NCI-H146 treated with DMSO at 0.1 percent for 48 hours (cell line): ENCODE measurements around the gene PRKD1.
"Not testable (repeated sequence)": the region's sequence is repeated elsewhere in the genome, so short reads cannot be mapped to it uniquely, and the experiment has no call there.

Experiments used
- DNase-seq: peaks from one replicate; lab custom pipeline; 2025; ENCODE audit not compliant: unreplicated experiment; lab: John Stamatoyannopoulos, UW

PRKD1 gene

DNA sequence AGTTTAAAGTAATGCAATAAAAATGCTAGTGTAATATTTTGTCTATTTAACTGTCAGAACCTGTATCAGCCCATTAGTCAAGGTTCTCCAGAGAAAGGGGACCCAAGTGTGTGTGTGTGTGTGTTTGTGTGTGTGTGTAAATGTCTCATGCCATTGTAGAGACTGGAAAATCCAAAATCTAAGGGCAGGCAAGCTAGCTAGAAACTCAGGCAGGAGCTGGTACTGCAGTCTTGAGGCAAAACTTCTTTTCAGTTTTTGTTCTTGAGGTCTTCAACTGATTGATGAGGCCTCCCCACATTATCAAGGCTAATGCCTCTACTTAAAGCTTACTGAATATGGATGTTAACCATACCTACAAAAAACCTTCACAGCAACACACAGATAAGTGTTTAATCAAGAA, 126.7 kb downstream of the PRKD1 start:
- DNase-seq, result no peak

DNA sequence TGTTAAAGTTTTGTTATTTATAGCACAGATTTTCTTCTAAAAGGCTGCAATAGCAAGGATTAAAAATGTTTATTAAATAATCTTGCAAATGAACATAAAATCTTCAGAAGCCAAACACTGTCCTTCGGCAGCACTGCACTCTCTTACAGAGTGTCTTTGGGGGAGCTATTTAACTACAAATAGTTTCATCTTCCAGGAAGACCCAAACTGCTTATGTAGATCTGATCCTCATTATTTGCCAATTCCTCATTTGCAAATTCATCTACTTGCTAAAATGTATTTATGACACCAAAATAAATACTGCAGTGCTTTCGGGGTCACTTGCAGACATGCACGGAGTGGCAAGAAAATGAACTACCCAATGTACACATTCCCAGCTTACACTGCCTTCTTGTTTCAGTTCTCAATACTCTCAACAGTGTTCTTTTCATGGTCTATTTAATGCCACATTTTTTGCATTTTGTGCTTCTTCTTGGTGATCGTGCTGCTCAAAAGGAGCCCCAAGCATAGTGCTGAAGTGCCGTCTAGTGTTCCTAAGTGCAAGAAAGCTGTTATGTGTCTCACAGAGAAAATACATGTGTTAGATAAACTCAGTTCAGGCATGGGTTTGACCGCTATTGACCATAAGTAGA, 128.1 kb downstream of the PRKD1 start:
- DNase-seq, result no peak

DNA sequence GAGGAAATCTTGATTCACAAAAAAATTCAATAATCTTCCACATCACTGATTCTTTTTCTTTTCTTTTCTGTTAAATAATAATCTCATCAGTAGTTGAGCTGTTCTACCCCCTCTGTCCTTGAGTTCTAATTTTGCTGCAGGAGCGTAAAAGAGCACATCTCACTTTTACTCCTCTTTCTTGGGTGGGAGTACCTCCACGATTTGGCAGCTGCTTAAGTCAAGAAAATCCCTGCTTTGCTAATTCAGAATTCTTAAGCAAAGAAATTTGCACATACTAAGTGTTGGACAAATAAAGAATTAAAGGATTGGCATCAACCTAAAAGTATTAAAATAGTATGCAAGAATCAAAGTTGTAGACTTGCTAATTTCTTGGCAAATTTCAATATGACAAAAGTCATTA, 128.8 kb downstream of the PRKD1 start:
- DNase-seq, result no peak

GRCh38 chr14:29798108-29798663, 129.5 kb downstream of the PRKD1 start:
- DNase-seq, result no peak

DNA sequence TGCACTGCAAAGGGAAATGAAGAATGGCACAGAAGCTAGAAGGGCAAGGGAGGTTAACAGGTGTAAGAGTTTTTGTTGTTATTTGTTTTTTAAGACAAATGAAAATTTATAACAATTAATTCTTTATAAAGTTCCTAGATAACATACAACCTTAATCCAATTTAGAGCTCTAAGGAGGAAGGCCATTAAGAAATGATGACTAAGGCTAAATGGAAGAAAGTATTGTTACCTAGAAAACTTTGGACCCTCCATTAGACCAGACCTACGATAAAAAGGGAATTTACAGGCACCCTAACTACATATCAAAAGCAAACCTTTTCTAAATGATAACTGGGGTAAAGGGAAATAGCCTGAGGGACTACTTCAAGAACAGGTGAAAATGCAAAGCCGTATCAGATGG, 130.8 kb downstream of the PRKD1 start:
- DNase-seq, result no peak

DNA sequence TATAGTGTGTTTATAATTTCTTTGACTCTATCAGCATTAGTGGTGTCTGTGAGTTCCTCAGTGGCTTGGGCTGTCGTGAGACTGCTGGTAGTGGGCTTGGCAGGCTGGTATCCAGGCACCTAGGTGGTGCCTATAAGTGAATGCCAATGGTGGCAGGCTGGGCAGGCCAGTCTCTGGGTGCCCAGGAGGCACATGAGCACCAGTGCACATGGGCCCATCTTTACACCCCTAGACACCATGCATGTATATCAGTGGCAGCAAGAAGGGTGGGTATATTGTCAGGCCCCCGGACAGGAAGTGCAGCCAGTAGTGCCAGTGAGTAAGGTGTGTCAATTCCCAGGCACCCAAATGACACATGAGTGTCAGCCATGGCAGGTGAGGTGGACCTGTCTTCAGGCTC, 138.2 kb downstream of the PRKD1 start:
- DNase-seq, result no peak

DNA sequence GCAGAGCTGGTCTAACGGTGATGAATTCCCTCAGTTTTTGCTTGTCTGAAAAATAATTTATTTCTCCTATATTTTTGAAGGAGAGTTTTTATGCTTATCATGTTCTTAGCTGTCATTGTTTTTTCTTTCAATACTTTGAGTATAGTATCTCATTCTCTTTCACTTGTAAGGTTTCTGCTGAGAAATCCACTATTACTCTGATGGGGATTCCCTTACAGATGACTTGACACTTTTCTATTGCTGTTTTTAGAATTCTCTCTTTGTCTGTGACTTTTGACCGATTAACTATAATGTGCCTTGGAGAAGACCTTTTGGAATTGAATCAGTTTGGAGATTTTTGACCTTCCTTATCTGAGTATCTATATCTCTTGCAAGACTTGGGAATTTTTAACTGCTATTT, 139.6 kb downstream of the PRKD1 start:
- no peak for DNase-seq

DNA sequence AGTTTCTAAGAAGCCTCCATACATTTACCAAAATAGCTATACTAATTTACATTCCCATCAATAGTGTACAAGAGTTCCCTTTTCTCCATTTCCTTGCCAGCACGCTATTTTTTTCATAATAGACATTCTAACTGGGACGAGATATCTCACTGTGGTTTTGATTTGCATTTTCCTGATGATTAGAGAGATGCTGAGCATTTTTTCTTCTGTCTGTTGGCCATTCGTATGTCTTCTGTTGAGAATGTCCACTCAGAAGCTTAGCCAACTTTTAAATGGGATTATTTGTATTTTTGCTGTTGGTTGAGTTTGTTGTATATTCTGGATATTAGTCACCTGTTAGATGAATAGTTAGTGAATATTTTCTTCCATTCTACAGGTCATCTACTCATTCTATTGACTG, 144.1 kb downstream of the PRKD1 start:
- DNase-seq, result no peak

DNA sequence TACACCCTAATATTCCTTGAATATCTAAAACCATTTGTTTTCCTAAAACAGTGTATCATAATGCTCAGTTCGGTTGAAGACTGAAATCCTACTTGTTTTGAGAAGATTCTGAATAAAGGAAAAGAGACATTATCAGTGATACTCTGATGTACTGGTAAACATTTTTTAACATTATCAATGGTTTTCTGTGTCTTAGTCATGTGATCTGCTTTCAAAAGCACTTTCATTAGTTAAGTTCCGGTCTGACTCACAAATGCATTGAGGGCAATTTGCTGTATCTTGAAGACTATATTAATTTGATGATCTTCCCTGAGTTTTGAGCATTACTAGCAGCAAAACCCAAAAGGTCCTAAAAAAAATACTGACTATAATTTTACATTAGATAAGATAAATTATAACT, 145.6 kb downstream of the PRKD1 start:
- no peak for DNase-seq

DNA sequence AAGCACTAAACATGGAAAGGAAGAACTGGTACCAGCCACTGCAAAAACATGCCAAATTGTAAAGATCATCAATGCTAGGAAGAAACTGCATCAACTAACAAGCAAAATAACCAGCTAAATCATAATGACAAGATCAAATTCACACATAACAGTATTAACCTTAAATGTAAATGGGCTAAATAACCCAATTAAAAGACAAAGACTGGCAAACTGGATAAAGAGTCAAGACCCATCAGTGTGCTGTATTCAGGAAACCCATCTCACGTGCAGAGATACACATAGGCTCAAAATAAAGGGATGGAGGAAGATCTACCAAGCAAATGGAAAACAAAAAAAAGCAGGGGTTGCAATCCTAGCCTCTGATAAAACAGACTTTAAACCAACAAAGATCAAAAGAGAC, 150.5 kb downstream of the PRKD1 start:
- DNase-seq, result not testable (repeated sequence)

GRCh38 chr14:29773990-29774389, 153.7 kb downstream of the PRKD1 start:
- peak; percentile 79 for DNase-seq

DNA sequence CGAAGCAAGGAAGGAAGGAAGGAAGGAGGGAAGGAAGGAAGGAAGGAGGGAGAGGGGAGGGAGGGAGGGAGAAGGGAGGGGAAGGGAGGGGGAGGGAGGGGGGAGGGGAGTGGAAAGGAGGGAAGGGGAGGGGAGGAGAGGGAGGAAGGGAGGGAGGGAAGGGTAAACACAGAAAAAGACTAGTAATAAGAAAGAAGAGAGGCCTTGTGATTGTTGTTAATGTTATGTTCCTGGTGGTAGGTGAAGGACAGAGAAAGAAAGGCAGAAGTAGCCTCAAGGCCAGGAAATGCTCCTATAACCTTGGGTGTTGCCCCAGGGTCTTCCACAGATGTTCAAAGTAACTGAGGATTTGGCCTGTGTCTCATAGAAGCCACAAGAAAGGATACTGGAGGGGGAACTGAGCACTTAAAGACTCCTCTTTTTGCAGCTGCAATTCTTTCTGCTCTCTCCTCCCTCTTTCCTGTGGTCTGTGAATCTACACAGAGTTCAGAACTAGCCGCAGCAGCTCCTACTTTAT, 164.2 kb downstream of the PRKD1 start:
- DNase-seq, result no peak

GRCh38 chr14:29759521-29760340, 167.9 kb downstream of the PRKD1 start:
- no peak for DNase-seq

DNA sequence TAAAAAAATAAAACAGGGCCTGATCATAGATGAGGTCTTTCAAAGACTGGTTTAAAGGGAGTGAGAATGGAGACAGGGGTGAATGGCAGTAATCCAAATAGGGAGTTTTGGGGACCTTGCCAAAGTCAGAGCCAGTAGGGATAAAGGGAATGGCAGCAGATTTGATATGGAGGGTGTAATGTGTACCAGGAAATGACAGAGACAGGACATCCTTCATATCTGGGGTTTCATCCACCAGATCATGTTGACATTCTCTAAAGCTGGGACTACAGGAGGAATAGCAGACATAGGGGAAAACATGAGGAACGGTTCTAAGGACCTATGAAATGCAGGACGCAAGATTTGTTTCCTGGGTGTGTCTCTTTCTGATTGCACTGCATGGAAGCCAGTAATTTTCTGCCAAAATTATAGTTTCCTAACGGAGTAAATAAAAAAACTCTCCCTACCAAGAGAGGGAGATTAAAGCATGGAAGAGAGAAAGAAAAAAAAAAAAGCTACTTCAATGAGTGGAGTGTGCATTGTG, 169.9 kb downstream of the PRKD1 start:
- DNase-seq, result no peak

DNA sequence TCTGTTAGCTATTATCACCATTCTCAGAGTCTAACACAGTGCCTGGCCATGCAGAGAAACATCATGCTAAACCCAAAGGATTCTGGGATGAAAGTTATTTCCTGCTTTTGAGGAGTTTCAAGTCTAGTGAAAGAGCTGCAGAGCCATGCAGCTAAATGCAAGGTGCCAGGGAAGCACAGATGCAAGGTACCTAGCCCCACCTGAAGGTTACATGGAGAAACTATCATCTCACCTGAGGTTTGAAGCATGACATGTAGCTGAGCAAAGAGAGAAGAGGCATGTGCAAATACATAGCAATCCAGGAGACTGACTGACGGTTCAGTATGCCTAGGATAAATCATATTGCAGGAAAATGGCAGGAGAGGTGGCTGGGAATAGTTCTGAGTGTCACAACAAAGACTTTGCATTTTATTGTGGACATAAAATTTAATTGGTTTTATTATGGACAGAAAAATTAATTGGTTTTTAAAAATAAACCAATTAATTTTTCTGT, 170.4 kb downstream of the PRKD1 start:
- no peak for DNase-seq

DNA sequence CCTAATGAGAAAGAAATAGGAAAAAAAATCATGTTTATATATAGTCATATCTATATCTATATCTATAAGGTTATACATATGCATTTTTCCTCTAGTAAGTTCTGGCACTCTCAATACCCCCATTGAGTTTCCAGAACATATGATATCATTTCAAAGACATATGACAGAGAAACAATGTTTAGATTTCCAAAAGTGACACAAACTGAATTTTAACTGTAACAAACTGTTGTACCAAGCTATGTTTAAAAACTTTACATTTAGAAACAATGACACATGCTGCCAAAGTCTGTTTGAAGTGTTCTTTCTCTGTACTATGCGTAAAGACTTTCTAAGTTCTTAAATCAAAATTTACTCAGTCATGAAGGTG, 171.6 kb downstream of the PRKD1 start:
- DNase-seq, result no peak

- DNase-seq, result peak; percentile 56
Measured at GRCh38 chr14:29755311-29756018, 172.2 kb downstream of the PRKD1 start.

DNA sequence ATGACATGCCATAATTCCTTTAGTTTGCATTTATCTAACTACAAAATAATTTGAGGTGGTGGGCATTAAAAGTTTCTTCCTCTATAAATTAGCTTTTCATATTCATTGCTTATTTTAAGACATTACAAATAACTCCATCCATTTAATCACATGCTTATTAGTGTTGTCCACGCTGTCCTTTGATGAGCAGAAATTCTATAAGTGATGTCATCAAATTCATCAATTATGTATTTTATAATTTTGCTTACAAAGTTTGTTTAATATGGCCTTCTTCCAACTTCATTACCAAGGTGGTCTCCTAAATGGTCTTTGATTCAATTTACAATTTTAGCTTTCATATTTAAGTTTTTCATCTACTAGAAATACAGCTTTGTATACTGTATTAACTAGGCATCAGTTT, 173.5 kb downstream of the PRKD1 start:
- no peak for DNase-seq

DNA sequence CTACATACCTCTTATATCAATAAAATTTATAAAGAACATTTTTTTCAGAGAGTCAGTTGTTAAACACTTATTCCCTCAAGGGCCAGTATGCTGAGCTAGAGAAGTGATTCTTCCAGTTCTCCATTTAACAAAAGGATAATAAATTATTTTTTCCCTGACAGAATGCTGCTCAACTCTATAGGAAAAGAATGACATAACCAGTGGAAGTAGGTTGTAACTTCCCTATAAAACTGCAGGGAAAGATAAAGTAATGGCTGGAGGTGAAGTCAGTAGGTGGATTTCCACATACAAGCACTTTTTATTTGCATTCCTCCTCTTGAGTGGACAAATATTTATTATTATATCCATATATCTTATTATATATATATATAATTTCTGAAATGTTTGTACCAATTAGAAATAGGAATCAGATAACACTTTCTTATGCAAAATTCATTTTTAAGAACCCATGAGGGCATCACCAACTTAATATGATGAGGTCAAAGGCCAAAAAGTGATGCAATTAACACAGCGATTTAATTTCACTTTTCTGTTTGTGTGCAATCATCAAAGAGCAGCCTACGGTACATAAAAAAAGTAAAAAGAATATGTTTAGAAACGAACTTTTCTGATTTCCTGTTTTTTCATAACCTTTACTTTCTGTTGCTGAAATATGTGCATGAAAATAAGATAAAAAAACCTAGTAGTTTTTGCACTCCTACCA, 175.3 kb downstream of the PRKD1 start:
- DNase-seq, result no peak

DNA sequence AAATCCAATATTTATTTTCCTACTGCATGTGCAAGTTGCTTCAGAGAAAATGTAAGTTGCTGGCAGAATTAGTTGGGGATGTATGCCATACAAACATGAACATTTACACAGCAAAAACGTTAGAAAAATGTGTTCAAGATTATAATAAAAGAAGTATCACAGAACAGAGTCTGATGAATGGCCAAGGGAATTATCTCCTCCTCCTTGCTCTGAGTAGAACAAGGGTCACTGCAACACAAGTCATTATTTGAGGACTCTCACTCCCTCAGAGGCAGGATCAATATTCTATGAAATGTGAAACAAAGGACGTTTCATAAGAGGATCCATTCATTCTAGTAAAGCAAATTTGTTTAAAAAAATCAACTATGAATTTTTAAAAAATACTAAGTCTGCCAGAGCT, 177.8 kb downstream of the PRKD1 start:
- peak; percentile 49 for DNase-seq

GRCh38 chr14:29749327-29749726, 178.3 kb downstream of the PRKD1 start:
- DNase-seq, result peak; percentile 47
